GM19463 (cell line): Measurements from ENCODE around the gene AKR1E2.
"Not testable (repeated sequence)": the region's sequence is repeated elsewhere in the genome, so short reads cannot be mapped to it uniquely, and the experiment has no call there.

Experiments
- ATAC-seq: cut with Tn5 transposase; IDR thresholded peaks from one replicate; pipeline ENCODE4 v1.9.1; 2021; ENCODE audit warnings: mild to moderate bottlenecking, moderate library complexity; ENCODE audit not compliant: unreplicated experiment

The AKR1E2 gene

GRCh38 chr10:4813023-4813422 is 13.0 kb upstream of the AKR1E2 start:
- ATAC-seq, result no peak

GRCh38 chr10:4813496-4813895 is 12.5 kb upstream of the AKR1E2 start:
- ATAC-seq, result no peak

GRCh38 chr10:4815646-4816180 is 10.3 kb upstream of the AKR1E2 start:
- not testable (repeated sequence) for ATAC-seq

- ATAC-seq, result no peak
Measured at GRCh38 chr10:4816966-4817365, 9.0 kb upstream of the AKR1E2 start.

- ATAC-seq, result no peak
Measured at GRCh38 chr10:4819067-4819466, 6.9 kb upstream of the AKR1E2 start.

GRCh38 chr10:4819707-4820106 is 6.3 kb upstream of the AKR1E2 start:
- ATAC-seq, result no peak

GRCh38 chr10:4820804-4821401 is 5.1 kb upstream of the AKR1E2 start:
- ATAC-seq, result no peak

- ATAC-seq, result no peak
Measured at GRCh38 chr10:4822208-4822607, 3.8 kb upstream of the AKR1E2 start.

GRCh38 chr10:4824791-4825310 is 1.2 kb upstream of the AKR1E2 start:
- no peak for ATAC-seq

- no peak for ATAC-seq
Measured at GRCh38 chr10:4825456-4825867, 545 bp upstream of the AKR1E2 start.

GRCh38 chr10:4826792-4827324 is 851 bp downstream of the AKR1E2 start:
- ATAC-seq, result no peak

GRCh38 chr10:4828005-4828404 is 2.0 kb downstream of the AKR1E2 start:
- no peak for ATAC-seq

GRCh38 chr10:4830551-4830950 is 4.5 kb downstream of the AKR1E2 start:
- ATAC-seq, result no peak

GRCh38 chr10:4831091-4831490 is 5.1 kb downstream of the AKR1E2 start:
- ATAC-seq, result no peak

GRCh38 chr10:4833286-4833685 is 7.3 kb downstream of the AKR1E2 start:
- no peak for ATAC-seq

GRCh38 chr10:4834898-4835405 is 8.9 kb downstream of the AKR1E2 start:
- ATAC-seq, result no peak

GRCh38 chr10:4835494-4835918 is 9.5 kb downstream of the AKR1E2 start:
- no peak for ATAC-seq

GRCh38 chr10:4836416-4836969 is 10.5 kb downstream of the AKR1E2 start:
- no peak for ATAC-seq

GRCh38 chr10:4837551-4837950 is 11.5 kb downstream of the AKR1E2 start:
- no peak for ATAC-seq

GRCh38 chr10:4838743-4839142 is 12.7 kb downstream of the AKR1E2 start:
- no peak for ATAC-seq

- ATAC-seq, result no peak
Measured at GRCh38 chr10:4839353-4839752, 13.3 kb downstream of the AKR1E2 start.

GRCh38 chr10:4840151-4840550 is 14.1 kb downstream of the AKR1E2 start:
- ATAC-seq, result no peak
